Measurements from ENCODE around the gene ARID3B. TPM values are rescaled to one million over a fixed set of nuclear protein-coding genes. Genes with fewer than 3 reads are reported as not detected.
A peak's percentile ranks its signal among the peaks of the same experiment; 100 is the strongest.
"Not testable (repeated sequence)": the region's sequence is repeated elsewhere in the genome, so short reads cannot be mapped to it uniquely, and the experiment has no call there.

The ARID3B gene
- total RNA-seq, 1 donor from 2014 or later, result 12.5 TPM

DNA sequence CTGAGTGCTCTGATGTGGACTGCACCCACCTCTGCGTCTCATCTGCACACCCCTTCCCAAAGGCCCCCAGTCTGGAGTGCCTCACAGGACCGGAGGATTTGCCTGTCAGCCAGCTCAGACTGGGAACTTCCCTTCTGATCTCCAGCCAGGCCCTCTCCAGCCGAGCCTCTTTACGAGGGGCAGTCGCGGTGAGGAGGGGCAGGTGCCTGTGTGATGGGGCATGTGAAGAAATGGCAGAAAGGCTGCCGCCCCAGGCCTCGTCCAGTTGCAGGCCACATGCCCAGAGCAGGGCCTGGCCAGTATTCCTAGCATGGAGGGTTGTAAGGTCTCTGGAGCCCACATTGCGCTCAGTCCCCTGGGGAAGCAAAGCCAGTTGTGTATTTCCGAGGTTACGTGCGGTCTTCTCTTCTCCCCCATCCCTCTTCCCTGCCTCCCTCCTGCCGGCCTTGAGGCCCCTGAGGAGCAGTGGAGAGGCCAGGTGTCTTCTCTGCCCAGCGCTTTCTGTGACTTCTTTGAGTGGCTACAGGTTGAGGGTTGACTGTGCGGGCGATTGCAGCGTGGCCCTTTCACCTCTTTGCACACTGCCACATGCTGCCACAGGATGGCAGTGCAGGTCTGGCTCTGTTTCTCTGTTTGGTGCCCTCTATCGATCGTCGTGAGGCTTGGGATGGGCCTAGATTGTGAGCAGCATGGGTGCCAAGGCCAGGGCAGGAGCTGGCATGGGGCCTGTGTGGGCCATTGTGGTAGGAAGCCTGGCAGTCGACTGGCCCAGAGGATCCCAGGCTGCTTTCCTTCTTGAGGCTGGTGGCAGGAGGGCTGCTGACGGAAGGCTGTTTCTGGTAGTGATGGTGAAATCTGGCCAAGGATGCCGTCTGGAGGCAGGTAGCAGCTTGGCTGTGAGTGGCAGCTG lies 79.9 kb downstream of the ARID3B start:
- peak; percentile 42 for DNase-seq (ENCODE audit: low spot score)

GRCh38 chr15:74621546-74621920 lies 80.5 kb downstream of the ARID3B start:
- DNase-seq (ENCODE audit: low spot score), result no peak

DNA sequence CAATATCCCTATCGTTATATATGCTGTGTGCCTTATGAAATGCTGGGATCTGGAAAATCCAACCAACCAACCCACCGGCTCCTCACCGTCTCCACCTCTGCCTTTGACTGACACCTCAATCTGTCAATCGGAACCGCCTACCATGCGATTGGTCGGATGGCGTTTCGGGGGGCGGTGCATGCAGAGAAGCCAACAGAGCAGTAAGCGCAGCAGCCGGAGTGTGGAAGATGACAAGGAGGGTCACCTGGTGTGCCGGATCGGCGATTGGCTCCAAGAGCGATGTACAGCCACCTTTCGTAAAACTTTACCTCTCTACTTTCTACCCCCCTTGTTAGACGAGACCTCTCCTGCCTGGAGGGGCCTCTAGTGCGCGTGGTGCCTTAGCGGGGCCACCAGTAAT lies 80.9 kb downstream of the ARID3B start:
- no peak for DNase-seq (ENCODE audit: low spot score)

DNA sequence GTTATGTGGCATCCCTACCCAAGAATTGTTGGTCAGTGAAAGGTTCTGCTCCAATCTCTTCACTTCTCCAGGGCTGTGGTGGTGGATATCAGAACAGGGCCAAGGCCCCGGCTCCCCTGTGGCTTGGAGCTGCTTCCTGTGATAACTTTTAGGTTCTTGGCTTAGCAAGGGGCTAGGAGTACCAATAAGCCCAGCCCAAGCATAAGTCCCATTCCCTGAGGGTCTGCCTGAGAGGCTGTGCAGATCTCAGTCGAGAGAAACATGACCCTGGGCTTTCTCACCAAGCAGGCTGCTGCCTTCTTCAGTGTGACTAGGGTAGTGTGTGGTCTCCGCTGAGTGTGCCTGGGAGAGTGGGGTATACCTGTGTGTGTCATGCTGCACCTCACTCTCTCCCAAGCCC lies 81.7 kb downstream of the ARID3B start:
- no peak for DNase-seq (ENCODE audit: low spot score)

GRCh38 chr15:74624020-74624602 lies 83.1 kb downstream of the ARID3B start:
- no peak for DNase-seq (ENCODE audit: low spot score)

- DNase-seq (ENCODE audit: low spot score), result no peak
Measured at GRCh38 chr15:74625693-74626092, 84.7 kb downstream of the ARID3B start.

DNA sequence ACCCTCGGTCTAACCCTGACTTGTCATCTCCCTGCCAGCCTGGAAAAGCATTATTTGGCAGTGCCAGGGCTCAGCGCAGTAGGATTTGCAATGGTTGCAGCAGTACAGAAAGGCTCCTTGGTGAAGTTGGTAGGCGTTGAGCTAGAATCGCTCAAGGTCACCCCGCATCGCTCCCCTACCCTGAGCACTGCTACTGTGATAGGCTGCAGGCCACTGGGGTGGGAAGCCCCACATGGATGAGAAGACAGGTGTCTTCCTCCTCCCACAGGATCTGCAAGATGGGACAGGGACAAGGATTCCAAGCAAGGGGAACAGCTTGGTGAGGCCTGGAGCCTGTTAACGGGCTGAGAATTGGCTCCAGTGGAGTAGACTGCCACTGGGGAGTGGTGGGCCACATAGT lies 85.3 kb downstream of the ARID3B start:
- DNase-seq (ENCODE audit: low spot score), result no peak

DNA sequence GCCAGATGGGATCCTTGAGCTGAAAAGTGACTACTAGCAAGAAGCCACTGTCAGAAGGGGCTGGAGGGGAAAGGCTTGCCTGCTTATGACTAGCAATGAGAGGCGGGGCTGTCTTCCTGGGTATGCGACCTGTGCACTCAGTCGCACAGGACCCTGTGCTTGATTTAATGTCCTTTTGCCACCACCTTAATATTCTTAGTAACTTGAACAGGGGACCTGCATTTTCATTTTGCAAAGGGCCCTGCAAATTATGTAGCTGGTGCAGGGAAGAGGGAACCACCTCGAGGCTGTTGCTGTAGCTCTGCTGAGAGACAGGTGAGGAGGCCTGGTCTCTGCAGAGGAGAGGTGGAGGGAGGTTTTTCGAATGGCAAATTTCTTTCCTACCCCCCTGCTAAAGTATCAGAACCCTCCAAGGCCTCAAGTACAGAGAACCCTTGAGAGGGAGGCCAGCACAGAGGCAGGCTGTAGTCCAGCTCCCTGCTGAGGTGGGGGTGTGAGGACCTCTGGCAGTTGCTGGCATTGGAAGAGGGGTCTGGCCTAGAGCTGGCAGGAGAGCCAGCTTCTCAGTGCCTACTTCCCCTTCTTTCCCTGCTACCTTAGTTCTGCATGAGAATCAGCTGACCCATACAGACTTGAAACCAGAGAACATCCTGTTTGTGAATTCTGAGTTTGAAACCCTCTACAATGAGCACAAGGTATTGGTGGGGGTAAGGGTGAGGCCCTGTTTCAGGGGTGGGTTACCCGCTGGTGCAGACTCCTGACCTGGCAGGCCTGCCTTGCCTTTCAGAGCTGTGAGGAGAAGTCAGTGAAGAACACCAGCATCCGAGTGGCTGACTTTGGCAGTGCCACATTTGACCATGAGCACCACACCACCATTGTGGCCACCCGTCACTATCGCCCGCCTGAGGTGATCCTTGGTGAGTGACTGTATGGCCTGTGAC lies 86.0 kb downstream of the ARID3B start:
- DNase-seq (ENCODE audit: low spot score), result no peak

GRCh38 chr15:74627766-74628165 lies 86.7 kb downstream of the ARID3B start:
- DNase-seq (ENCODE audit: low spot score), result no peak

DNA sequence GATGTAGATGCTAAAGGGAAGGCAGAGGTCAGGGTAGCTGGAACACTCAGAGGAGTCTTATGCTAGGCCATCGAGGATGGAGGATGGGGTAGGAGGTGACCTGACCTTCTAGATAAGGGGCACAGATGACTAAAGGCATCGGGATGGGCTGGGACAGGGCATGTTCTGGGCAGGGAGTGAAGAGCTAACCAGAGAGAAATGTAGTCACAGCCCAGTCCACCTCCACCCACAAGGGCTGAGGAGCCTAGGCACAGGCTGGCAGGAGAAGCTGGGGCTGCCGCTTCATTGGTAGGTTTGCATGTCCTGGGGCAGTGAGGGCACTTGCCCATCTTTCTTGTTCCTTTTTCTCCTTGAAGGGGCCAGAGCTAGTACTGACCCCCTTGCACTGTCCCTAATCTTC lies 87.2 kb downstream of the ARID3B start:
- DNase-seq (ENCODE audit: low spot score), result no peak

DNA sequence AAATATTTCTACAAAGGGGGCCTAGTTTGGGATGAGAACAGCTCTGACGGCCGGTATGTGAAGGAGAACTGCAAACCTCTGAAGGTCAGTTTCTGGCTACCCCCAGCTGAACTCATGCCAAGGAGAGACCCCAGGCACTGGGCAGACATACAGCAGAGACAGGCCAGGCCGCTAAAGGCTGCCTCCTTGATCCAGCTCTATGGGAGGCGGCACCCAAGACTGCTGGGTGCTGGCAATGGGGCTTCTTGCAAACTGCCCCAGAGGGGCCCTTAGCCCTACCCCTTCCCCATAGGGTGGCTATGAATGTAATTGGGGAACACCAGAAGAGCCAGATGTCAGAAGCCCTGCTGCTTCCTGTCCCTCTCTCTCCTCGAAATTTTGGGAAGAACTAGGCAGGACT lies 87.9 kb downstream of the ARID3B start:
- no peak for DNase-seq (ENCODE audit: low spot score)

- not testable (repeated sequence) for DNase-seq (ENCODE audit: low spot score)
Measured at GRCh38 chr15:74629696-74630095, 88.7 kb downstream of the ARID3B start.

- no peak for DNase-seq (ENCODE audit: low spot score)
Measured at GRCh38 chr15:74630284-74631086, 89.5 kb downstream of the ARID3B start.

DNA sequence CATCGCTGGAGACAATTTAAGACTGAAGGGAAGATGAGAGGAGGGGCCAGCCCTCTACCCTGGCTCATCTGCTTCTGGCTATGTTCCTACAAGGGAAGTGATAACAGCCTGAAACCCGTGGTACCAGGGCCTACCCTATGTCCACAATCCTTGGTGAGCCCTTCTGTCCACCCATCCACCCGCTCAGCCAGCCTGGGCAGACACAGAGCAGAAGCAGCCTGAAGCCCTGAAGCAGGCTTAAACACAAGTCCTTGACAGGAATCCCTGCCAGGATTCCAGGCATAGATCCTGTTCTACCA lies 90.0 kb downstream of the ARID3B start:
- DNase-seq (ENCODE audit: low spot score), result no peak

DNA sequence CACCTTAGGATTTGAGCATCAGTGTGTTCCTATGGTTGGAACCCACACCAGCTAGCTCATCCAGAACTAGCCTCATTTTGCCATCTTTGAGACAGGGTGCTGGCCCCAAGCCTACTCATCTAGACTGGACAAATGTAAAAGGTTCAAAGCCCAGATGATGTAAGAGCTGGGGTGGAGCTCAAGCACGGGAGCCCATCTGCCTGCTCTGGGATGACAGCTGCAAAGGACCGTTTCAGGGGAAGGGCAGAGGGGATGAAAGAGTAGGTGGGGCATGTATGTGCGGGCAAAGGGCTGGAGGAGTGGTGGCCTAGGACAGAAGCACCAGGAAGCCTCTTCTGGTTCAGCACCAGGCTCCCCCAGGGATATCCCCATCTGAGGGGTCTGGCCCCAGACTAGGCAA lies 90.4 kb downstream of the ARID3B start:
- DNase-seq (ENCODE audit: low spot score), result no peak

DNA sequence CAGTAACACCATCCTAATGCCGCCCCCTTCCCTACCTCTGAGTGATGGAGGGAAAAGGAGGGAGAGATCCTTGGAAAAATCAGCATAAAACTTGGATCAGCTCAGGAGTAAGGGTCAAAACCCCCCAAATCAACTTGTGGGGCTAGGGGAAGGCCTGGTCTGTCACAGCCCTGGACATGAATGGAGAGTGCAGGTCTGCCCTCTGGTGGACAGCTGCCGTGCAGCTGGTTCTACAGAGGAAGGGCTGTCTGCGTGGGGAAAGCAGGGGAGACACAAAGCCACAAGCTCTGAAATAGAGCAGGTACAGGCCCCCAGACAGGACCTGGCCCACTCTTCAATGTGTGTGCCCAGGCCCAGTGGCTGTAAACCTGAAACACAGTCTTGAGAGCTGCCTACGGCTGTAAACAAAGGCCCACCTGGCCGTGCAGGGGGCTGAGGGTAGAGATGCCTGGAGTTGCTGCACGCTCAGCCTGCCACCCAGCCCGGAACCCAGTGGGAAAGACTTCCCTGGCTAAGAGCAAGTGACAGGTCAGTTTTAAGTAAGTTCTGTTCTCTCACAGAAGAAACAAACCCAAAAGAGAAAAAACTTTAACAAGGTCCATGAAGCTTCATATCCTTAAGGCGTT lies 91.0 kb downstream of the ARID3B start:
- peak; percentile 64 for DNase-seq (ENCODE audit: low spot score)

- DNase-seq (ENCODE audit: low spot score), result no peak
Measured at GRCh38 chr15:74632601-74633000, 91.6 kb downstream of the ARID3B start.

GRCh38 chr15:74633781-74634180 lies 92.8 kb downstream of the ARID3B start:
- DNase-seq (ENCODE audit: low spot score), result no peak

- DNase-seq (ENCODE audit: low spot score), result peak; percentile 63
Measured at GRCh38 chr15:74635228-74635627, 94.2 kb downstream of the ARID3B start.

DNA sequence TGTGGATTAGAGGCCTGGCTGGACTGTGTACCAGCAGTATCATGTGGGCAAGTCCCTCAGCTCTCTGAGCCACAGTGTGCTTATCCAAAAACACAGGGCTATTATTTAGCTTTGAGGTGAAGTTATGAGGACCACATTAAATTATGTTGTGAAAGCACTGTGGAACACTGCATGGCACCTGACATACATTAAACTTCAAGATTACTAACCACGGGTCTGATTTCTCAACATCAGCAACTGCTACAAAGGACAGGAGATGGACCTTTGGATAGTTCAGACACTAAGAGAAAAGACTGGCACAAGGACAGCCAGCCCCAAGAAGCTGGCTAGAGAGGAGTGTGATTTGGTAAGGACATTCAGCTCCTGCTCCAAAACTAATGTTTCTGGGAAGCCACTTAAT lies 96.0 kb downstream of the ARID3B start:
- DNase-seq (ENCODE audit: low spot score), result no peak

- DNase-seq (ENCODE audit: low spot score), result no peak
Measured at GRCh38 chr15:74641151-74641550, 100.1 kb downstream of the ARID3B start.
